ENCODE results near the gene IARS2. TPM values are rescaled to one million over a fixed set of nuclear protein-coding genes. Genes with fewer than 3 reads are reported as not detected.
"Not testable (repeated sequence)": the region's sequence is repeated elsewhere in the genome, so short reads cannot be mapped to it uniquely, and the experiment has no call there.

Gene IARS2
- total RNA-seq, 2 experiments from 2014 or later, result 54.9 to 55.5 TPM

DNA sequence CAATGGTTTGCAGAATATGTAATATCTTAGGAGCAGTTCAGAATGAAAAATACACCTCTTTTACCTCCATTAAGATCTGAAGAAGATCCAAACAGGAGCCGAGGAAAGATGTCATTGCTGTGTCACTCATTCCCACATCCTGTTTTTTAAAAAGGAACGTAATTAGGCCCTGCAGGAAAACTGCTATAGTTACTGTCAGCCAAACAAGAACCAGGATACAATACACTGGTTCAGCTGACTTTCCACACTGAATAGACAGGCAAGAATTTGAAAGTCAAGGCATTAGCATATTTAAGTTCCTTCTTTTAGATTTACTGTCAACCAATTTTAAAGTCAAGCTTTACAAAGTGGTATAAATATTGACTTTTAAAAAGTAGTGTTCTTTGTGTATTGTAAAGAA is 63.8 kb downstream of the IARS2 start:
- Mint-ChIP-seq H3K4me1 (peaks cover 31% of the 10 kb centered on the region), H3K9me3 (no peaks in the 10 kb centered on the region), H3K27ac (no peak overlapping the region), H3K36me3 (ENCODE audit: low read depth) (peaks cover 57% of the 10 kb centered on the region), H3K4me3 (no peak overlapping the region), H3K27me3 (no peaks in the 10 kb centered on the region)
- ChIA-PET POLR2A (interaction anchor here (1.0 kb wide), 1 partner anchor 36 kb away, joined by 3 read pairs; no protein-coding TSS in a partner anchor), CTCF (interaction anchor here (1.0 to 1.4 kb wide), 3 partner anchors 8 to 35 kb away, joined by 3 read pairs; no protein-coding TSS in a partner anchor)
- DNase-seq, result no peak

DNA sequence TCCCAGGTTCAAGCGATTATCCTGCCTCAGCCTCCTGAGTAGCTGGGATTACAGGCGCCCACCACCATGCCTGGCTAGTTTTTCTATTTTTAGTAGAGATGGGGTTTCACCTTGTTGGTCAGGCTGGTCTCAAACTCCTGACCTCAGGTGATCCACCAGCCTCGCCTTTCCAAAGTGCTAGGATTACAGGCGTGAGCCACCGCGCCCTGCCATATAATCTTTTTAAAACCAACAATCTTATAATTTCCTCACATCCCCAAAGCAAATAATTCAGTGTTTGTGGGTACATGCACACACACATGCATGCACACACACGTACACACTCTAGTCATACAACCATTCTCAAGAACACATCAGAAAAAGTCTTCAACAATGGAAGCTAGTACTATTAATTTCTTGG is 64.6 kb downstream of the IARS2 start:
- CTCF ChIA-PET, result interaction anchor here (1.0 to 1.4 kb wide), 3 partner anchors 9 to 36 kb away, joined by 3 read pairs; no protein-coding TSS in a partner anchor
- H3K4me3 Mint-ChIP-seq, DNase-seq, H3K27ac Mint-ChIP-seq, H3K9me3 Mint-ChIP-seq, H3K27me3 Mint-ChIP-seq: not testable (repeated sequence)
- POLR2A ChIA-PET, result interaction anchor here (1.0 kb wide), 1 partner anchor 37 kb away, joined by 3 read pairs; no protein-coding TSS in a partner anchor
- Mint-ChIP-seq H3K4me1 (peaks cover 31% of the 10 kb centered on the region), H3K36me3 (ENCODE audit: low read depth) (peaks cover 54% of the 10 kb centered on the region)

DNA sequence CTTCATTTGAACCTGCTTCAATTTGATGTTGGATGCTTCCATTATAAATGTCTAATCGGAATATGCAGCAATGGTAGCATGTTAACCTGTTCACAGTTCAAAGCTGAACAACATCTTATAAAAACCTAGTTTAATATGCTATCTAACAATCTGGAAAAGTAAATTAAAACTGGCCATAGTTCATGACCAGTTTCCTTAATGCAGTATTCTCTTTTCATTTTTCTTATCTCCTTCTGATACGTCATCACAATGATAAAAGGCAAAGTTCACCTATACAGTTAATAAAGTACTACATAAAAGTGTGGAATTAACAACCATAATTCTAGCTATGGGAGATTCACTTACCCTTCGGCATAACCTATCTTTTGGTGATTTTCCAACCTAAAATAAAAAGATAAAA is 65.1 kb downstream of the IARS2 start:
- no peak for DNase-seq
- Mint-ChIP-seq H3K4me3 (no peak overlapping the region), H3K36me3 (ENCODE audit: low read depth) (peaks cover 50% of the 10 kb centered on the region), H3K9me3 (no peaks in the 10 kb centered on the region), H3K4me1 (peaks cover 31% of the 10 kb centered on the region), H3K27ac (no peak overlapping the region), H3K27me3 (no peaks in the 10 kb centered on the region)
- ChIA-PET CTCF (no interaction called here), POLR2A (no interaction called here)

DNA sequence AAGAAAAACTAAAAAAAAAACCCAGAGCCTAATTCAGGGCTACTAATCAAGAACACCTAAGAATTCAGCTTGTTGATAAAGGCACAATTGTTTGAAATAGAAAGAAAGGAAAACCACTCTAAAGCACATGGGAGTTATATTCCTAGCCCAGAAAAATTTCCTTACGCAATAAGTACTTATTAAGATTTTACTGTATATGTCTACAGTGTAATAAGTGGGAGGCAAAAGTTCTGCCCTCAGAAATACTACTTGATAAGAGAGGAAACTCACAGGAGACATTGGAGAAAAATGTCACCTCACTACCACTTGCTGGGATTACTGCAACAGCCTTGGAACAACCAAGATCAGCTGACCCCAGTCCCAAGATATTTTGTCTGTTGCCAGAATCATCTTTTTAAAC is 66.1 kb downstream of the IARS2 start:
- no peak overlapping the region for H3K4me3 Mint-ChIP-seq
- no peak for DNase-seq
- ChIA-PET CTCF (interaction anchor here (0.7 to 1.5 kb wide), 3 partner anchors 16 to 70 kb away, joined by 3 to 5 read pairs (median 3); partner anchors contain the start of gene BPNT1), POLR2A (interaction anchor here (0.6 kb wide), 1 partner anchor 105 kb away, joined by 3 read pairs; no protein-coding TSS in a partner anchor)
- no peak overlapping the region for H3K27ac Mint-ChIP-seq
- H3K27me3 Mint-ChIP-seq, result no peaks in the 10 kb centered on the region
- H3K9me3 Mint-ChIP-seq, result no peaks in the 10 kb centered on the region
- H3K4me1 Mint-ChIP-seq, result peaks cover 31% of the 10 kb centered on the region
- H3K36me3 Mint-ChIP-seq (ENCODE audit: low read depth), result peaks cover 48% of the 10 kb centered on the region

DNA sequence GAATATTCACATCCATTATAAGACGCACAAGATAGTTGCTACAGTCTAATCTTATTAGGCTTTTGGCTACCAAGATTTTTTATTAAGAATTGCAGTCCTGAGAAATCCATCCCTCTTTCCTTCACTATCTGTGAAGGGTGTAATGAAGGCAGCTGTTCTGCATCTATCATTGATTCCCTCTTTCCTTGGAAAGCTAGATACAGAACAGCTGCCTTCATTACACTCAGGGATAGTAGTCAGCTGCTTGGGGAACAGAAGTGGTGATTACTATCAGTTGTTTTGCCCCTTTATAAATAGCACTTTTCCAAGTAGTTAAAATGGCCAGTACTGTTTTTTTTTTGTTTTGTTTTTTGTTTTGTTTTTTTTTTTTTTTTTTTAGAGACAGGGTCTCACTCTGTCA is 70.2 kb downstream of the IARS2 start:
- CTCF ChIA-PET, result interaction anchor here (1.1 kb wide), 1 partner anchor 10 kb away, joined by 3 read pairs; no protein-coding TSS in a partner anchor
- Mint-ChIP-seq H3K9me3 (no peaks in the 10 kb centered on the region), H3K27me3 (no peaks in the 10 kb centered on the region), H3K27ac (no peak overlapping the region), H3K36me3 (ENCODE audit: low read depth) (peaks cover 38% of the 10 kb centered on the region), H3K4me1 (peaks cover 9% of the 10 kb centered on the region), H3K4me3 (no peak overlapping the region)
- DNase-seq, result no peak
- POLR2A ChIA-PET, result no interaction called here

DNA sequence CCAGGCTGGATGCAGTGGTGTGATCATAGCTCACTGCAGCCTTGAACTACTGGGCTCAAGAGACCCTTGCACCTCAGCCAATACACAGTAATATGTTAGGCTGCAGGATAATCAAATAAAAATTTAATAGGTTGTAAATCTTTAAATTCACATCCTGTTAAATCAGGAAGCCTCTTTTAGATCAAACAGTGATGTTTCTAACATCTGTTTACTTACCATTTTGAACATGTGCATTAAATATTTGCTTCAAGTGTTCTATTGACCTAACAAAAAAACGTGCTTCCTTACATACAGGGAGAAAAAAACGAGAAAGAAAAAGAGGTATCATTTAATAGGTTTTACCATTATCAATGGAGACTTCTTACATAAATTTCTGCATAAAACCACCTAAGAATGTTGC is 70.6 kb downstream of the IARS2 start:
- POLR2A ChIA-PET, result no interaction called here
- Mint-ChIP-seq H3K9me3 (no peaks in the 10 kb centered on the region), H3K4me1 (peaks cover 9% of the 10 kb centered on the region), H3K36me3 (ENCODE audit: low read depth) (peaks cover 42% of the 10 kb centered on the region), H3K27me3 (no peaks in the 10 kb centered on the region), H3K4me3 (no peak overlapping the region), H3K27ac (no peak overlapping the region)
- CTCF ChIA-PET, result interaction anchor here (1.5 kb wide), 1 partner anchor 51 kb away, joined by 5 read pairs; no protein-coding TSS in a partner anchor
- DNase-seq, result no peak

DNA sequence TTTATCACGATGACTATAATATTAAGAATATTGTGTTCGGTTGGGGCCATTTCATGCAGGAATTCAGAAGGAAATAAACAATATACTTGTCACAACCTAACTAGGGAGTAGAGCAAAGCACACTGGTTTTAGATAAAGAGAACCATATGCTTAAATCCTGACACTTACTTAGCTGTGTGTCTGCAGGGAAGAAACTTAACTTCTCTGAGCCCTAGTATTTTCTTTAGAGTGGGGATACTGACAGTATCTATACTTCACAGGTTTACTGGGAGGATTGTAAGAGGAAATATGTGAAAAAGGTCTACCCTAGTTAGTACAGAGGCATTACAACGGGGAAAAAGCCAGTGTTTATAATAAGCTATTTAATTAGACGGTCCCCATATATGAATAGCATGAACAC is 72.9 kb downstream of the IARS2 start:
- CTCF ChIA-PET, result interaction anchor here (1.2 kb wide), 1 partner anchor 29 kb away, joined by 3 read pairs; no protein-coding TSS in a partner anchor
- Mint-ChIP-seq H3K4me3 (no peak overlapping the region), H3K27ac (no peak overlapping the region), H3K27me3 (no peaks in the 10 kb centered on the region), H3K36me3 (ENCODE audit: low read depth) (peaks cover 45% of the 10 kb centered on the region), H3K4me1 (no peaks in the 10 kb centered on the region), H3K9me3 (no peaks in the 10 kb centered on the region)
- POLR2A ChIA-PET, result no interaction called here
- no peak for DNase-seq

DNA sequence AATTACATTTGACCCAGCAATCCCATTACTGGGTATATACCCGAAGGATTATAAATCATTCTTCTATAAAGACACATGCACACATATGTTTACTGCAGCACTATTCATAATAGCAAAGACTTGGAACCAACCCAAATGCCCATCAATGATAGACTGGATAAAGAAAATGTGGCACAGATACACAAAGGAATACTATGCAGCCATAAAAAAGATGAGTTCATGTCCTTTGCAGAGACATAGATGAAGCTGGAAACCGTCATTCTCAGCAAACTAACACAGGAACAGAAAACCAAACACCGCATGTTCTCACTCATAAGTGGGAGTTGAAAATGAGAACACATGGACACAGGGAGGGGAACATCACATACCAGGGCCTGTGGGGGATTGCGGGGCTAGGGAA is 76.0 kb downstream of the IARS2 start:
- H3K27ac Mint-ChIP-seq, H3K4me1 Mint-ChIP-seq, POLR2A ChIA-PET, DNase-seq, H3K4me3 Mint-ChIP-seq, H3K27me3 Mint-ChIP-seq, H3K9me3 Mint-ChIP-seq: not testable (repeated sequence)
- CTCF ChIA-PET, result interaction anchor here (0.5 kb wide), 1 partner anchor 81 kb away, joined by 3 read pairs; no protein-coding TSS in a partner anchor
- peaks cover 58% of the 10 kb centered on the region for H3K36me3 Mint-ChIP-seq (ENCODE audit: low read depth)

DNA sequence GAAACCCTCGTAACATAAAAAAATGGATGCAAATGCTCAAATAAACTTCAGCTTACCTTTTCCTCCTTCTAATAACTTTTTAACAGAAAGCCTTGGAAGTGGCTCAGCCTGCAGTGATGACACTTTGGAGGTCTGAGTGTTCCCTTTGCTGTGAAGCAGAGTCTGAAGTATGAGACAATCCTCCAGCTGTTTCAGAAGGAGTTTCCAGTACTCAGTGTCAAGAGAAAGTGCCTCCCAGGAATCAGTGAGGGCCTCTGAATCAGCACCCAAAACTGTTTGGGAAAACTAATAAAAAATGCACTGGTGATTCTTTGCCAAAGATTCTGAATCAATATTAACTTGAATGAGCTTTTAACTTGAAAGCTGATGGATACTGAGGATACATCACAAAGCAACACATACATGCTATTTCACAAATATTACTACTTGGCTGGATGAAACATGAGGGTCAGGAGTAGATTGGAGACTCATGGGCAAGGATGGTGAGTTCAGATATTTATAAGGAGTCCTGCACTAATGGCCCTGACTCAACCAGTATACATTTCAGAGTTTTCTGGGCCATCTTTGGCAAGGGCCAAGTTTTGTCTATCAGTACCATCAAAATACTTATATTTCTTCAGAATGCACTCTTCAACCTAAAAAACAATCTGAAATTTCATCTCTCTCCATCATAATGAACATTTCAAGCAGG is 77.0 kb downstream of the IARS2 start:
- Mint-ChIP-seq H3K27me3 (no peaks in the 10 kb centered on the region), H3K36me3 (ENCODE audit: low read depth) (peaks cover 63% of the 10 kb centered on the region), H3K9me3 (no peaks in the 10 kb centered on the region), H3K4me1 (no peaks in the 10 kb centered on the region), H3K27ac (no peak overlapping the region), H3K4me3 (no peak overlapping the region)
- no peak for DNase-seq
- CTCF ChIA-PET, result no interaction called here
- POLR2A ChIA-PET, result no interaction called here

DNA sequence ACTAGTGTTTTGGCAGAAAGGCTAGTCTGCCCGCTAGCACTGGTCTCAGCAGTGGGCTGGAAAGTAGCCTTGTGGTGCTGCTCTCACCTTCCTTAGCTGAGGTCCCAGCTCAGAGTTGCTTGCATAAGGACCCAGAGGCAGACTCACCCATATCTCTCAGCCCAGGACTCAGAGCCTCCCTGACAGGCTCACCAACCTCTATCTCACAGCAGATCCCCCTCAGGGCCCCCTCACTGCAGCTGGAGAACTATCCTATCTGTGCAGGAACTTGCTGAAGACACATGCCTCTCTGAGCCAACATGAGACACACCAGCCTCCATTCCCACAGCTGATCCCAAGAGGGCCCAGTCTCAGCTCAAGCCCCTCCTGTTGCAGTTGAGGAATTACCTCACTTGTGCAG is 82.6 kb downstream of the IARS2 start:
- Mint-ChIP-seq H3K27ac (no peak overlapping the region), H3K27me3 (no peaks in the 10 kb centered on the region), H3K36me3 (ENCODE audit: low read depth) (peaks cover 60% of the 10 kb centered on the region), H3K4me3 (no peak overlapping the region), H3K9me3 (no peaks in the 10 kb centered on the region), H3K4me1 (no peaks in the 10 kb centered on the region)
- POLR2A ChIA-PET, result no interaction called here
- CTCF ChIA-PET, result interaction anchor here (1.1 kb wide), 1 partner anchor 14 kb away, joined by 3 read pairs; no protein-coding TSS in a partner anchor
- no peak for DNase-seq

DNA sequence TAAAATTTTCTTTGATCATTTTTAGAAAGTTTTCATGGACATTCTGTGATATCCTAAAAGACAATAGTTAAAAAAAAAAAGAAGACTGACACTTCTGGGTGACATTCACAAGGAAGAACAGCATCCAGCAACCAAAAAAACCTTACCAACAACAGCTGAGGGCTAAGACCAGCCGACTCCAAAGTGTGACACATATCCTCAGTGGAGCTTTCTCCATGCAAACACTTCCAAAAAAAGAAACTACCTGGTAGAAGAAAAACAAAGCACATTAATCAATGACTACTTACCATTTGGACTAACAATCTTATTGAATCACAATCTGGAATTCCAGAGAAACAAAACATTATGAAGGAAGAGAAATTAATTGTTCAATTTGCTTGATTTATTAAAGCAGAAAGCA is 88.2 kb downstream of the IARS2 start:
- ChIA-PET CTCF (no interaction called here), POLR2A (interaction anchor here (0.6 kb wide), 1 partner anchor 24 kb away, joined by 6 read pairs; no protein-coding TSS in a partner anchor)
- H3K4me3 Mint-ChIP-seq, result no peak overlapping the region
- no peak for DNase-seq
- H3K4me1 Mint-ChIP-seq, result no peaks in the 10 kb centered on the region
- H3K36me3 Mint-ChIP-seq (ENCODE audit: low read depth), result peaks cover 39% of the 10 kb centered on the region
- no peak overlapping the region for H3K27ac Mint-ChIP-seq
- H3K9me3 Mint-ChIP-seq, result no peaks in the 10 kb centered on the region
- H3K27me3 Mint-ChIP-seq, result no peaks in the 10 kb centered on the region

DNA sequence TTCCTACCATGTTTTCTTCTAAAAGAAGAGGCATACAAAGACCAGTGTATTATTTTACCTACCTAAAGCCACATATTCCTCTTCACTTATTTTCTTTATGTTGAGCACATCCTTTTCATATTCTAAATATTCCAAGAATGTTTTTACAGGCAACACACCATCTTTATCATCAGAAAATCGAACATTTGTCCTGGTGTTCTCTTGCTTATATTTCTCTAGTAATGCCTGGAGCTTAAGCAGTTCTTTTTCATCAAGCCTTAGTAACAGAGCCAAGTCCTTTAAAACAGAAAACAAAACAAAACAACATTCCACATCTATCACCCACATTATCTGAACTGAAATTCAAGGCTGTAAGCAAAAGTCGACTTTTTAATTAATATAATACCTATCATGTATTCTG is 88.7 kb downstream of the IARS2 start:
- Mint-ChIP-seq H3K9me3 (no peaks in the 10 kb centered on the region), H3K4me1 (no peaks in the 10 kb centered on the region), H3K36me3 (ENCODE audit: low read depth) (peaks cover 38% of the 10 kb centered on the region), H3K4me3 (no peak overlapping the region), H3K27me3 (no peaks in the 10 kb centered on the region), H3K27ac (no peak overlapping the region)
- DNase-seq, result no peak
- POLR2A ChIA-PET, result interaction anchor here (0.6 kb wide), 1 partner anchor 23 kb away, joined by 6 read pairs; no protein-coding TSS in a partner anchor
- CTCF ChIA-PET, result no interaction called here

DNA sequence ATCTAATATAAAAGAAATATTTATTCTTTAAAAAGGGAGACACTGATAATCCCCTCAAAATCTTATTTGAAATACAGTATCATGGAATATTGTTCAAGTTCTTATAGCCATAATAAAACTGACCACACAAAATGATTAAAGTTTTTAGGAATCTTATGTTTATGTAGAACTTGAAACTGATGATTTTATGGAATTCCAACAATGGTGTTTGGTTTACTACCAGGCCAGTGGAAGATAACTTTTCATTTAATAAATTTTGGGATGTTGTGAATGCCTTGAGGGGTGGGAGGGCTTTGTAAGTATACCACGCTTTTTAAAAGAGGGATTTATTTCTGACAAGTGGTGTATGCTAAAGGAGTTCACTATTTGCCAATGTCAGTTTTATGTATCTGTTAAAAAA is 90.6 kb downstream of the IARS2 start:
- H3K27me3 Mint-ChIP-seq, result no peaks in the 10 kb centered on the region
- peaks cover 40% of the 10 kb centered on the region for H3K36me3 Mint-ChIP-seq (ENCODE audit: low read depth)
- no peak overlapping the region for H3K4me3 Mint-ChIP-seq
- DNase-seq, result no peak
- no peaks in the 10 kb centered on the region for H3K4me1 Mint-ChIP-seq
- no peaks in the 10 kb centered on the region for H3K9me3 Mint-ChIP-seq
- CTCF ChIA-PET, result interaction anchor here (1.2 kb wide), 1 partner anchor 72 kb away, joined by 5 read pairs; no protein-coding TSS in a partner anchor
- no peak overlapping the region for H3K27ac Mint-ChIP-seq
- POLR2A ChIA-PET, result no interaction called here

All from activated CD4-positive, alpha-beta memory T cell treated with anti-CD3 and anti-CD28 coated beads, Interleukin-2, amount 10 ng/mL, durations not matched to agents 7 days and 5 days (primary cell).